Body of pancreas (tissue), 4 donors: ENCODE data around the gene A3GALT2. TPM values are rescaled to one million over a fixed set of nuclear protein-coding genes. Genes with fewer than 3 reads are reported as not detected.
"Not testable (repeated sequence)": the region's sequence is repeated elsewhere in the genome, so short reads cannot be mapped to it uniquely, and the experiment has no call there.

Experiments
- ATAC-seq: fragments of 150-250 bp; one replicate; pipeline ENCODE4 v1.9.1; 2016
- DNase-seq, 4 donors: peaks; one replicate each; pipeline ENCODE4 v3.0.0-alpha.2; 2019
- H3K27ac ChIP-seq, 4 donors: fragments of 200-600 bp; sonication (generic); 1 replicate in 3 of 4; 2 replicates in 1 of 4; pipeline versions ENCODE4 v1.5.1 to v1.6.1; 2016 to 2019; ENCODE audit warnings: mild to moderate bottlenecking in 1 of 4, mixed read lengths in 1 of 4, moderate library complexity in 1 of 4
- H3K27me3 ChIP-seq, 2 donors: fragments of 200-600 bp; sonication (generic); one replicate each; pipeline ENCODE4 v1.6.0; 2016; ENCODE audit warnings: mild to moderate bottlenecking in 1 of 2
- H3K36me3 ChIP-seq, 2 donors: fragments of 200-600 bp; sonication (generic); replicated peaks in 1 of 2; 2 replicates each; pipeline ENCODE4 v1.5.1; 2016; ENCODE audit warnings: low read depth in 2 of 2; ENCODE audit not compliant: insufficient read depth in 1 of 2
- H3K4me1 ChIP-seq: fragments of 200-600 bp; sonication (generic); one replicate; pipeline ENCODE4 v1.6.0; 2016
- H3K4me3 ChIP-seq, 2 donors: fragments of 200-600 bp; sonication (generic); 1 replicate in 1 of 2; 2 replicates in 1 of 2; pipeline ENCODE4 v1.5.1; 2016 to 2019
- H3K9me3 ChIP-seq, 3 donors: fragments of 200-600 bp; sonication (generic); 1 replicate in 2 of 3; 2 replicates in 1 of 3; pipeline ENCODE4 v1.5.1; 2016
- POLR2A ChIP-seq, 3 donors: fragments of 450-650 bp; IDR thresholded peaks; one replicate each; pipeline ENCODE4 v1.6.1; 2016; ENCODE audit warnings: antibody characterized with exemption in 3 of 3, mild to moderate bottlenecking in 2 of 3
- WGBS, 2 donors: methylation state at CpG; one replicate each; pipeline ENCODE4 v1.1.5; 2017; 5-methylcytosine and 5-hydroxymethylcytosine counted together
- intact Hi-C: fragments of 100-400 bp; cut with DNase I; formaldehyde crosslinking; loops from one replicate; pipeline ENCODE4 v1.15.1; 2023
- total RNA-seq, 2 donors: library from RNA; depleted of rRNA; stranded (reverse); fragments of >200 nt; gene quantifications; one replicate each; pipeline ENCODE4 v1.1.0, GENCODE V29; 2016
- TF ChIP-seq, protein P1 (sequence below), 7 experiments: fragments of 450-650 bp in 4 of 7; fragments of 200-600 bp in 3 of 7; sonication (generic) in 3 of 7; IDR thresholded peaks; one replicate each; pipeline ENCODE4 v1.5.1; 2016 to 2019; ENCODE audit warnings: antibody characterized with exemption in 7 of 7

Gene A3GALT2
- total RNA-seq, 2 donors from 2014 or later: not detected

DNA sequence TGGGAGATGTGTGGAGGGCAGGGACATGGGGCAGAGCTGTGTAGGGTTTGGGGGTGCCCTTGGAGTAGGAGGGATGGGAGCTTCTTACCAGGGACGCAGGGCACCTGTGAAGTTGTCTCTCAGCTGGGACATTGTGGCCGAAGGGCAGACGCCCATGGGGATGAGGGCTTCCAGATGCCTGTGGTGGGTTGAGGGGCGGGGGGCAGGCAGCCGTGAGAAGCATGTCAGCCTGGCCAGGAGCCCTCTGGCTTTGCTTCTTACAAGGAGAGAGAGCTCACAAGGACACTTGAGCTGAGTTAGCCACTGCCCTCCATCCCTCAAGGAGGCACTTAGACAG is 8.5 kb downstream of the A3GALT2 start:
- H3K4me3 ChIP-seq: no peak overlapping the region
- 75 to 82% methylated on average over 3 to 5 of the region's 5 CpGs for WGBS, 2 donors
- H3K27me3 ChIP-seq: no peaks in the 10 kb centered on the region
- TF ChIP-seq, protein P1, sequence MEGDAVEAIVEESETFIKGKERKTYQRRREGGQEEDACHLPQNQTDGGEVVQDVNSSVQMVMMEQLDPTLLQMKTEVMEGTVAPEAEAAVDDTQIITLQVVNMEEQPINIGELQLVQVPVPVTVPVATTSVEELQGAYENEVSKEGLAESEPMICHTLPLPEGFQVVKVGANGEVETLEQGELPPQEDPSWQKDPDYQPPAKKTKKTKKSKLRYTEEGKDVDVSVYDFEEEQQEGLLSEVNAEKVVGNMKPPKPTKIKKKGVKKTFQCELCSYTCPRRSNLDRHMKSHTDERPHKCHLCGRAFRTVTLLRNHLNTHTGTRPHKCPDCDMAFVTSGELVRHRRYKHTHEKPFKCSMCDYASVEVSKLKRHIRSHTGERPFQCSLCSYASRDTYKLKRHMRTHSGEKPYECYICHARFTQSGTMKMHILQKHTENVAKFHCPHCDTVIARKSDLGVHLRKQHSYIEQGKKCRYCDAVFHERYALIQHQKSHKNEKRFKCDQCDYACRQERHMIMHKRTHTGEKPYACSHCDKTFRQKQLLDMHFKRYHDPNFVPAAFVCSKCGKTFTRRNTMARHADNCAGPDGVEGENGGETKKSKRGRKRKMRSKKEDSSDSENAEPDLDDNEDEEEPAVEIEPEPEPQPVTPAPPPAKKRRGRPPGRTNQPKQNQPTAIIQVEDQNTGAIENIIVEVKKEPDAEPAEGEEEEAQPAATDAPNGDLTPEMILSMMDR (IDR thresholded peaks at IDR 0.05): no peak
- no peak for TF ChIP-seq POLR2A (IDR thresholded peaks at IDR 0.05)
- intact Hi-C loops: no loop called here
- no peak overlapping the region for H3K27ac ChIP-seq
- no peaks in the 10 kb centered on the region for H3K9me3 ChIP-seq
- DNase-seq: no peak
- ATAC-seq: no peak
- no peaks in the 10 kb centered on the region for H3K4me1 ChIP-seq
- H3K36me3 ChIP-seq: no peaks in the 10 kb centered on the region

DNA sequence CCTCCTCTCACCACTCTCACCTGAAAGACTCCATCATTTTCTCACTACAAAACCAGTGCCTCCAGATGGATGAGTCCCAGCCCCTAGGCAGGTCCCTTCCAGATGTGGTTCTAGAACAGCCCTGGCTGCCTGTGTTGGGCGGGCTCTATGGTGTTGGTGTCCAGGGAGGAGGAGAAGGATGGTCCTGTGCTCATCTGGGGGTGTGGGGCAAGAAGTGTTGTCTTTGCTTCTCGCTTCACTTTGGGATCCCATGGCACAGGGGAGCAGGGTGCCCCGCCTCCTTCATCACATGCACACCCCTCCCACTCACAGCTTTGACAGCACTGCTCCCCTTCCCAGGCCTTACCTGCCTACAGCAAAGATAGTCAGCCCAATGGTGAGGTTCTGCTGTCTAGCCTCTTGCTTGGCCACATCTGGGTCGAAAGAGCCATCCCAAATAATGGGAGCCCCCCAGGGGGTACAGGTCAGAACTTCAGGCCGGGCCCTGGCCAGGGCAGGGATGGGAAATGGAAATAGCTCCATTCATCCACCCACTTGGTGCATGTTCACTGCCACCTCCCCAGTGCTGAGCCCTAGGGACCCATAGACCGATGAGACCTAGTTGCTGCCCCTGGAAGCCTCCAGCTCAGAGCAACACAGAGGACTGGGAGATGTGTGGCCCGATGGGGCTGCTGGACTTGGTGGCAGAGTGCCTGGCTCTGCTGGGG is 9.0 kb downstream of the A3GALT2 start:
- WGBS, 2 donors: 93 to 95% methylated on average over 6 of the region's 7 CpGs
- intact Hi-C loops: no loop called here
- Histone ChIP-seq H3K4me1 (peaks cover 4% of the 10 kb centered on the region), H3K27me3 (no peaks in the 10 kb centered on the region), H3K4me3 (no peak overlapping the region), H3K27ac (no peak overlapping the region), H3K9me3 (no peaks in the 10 kb centered on the region), H3K36me3 (no peaks in the 10 kb centered on the region)
- ATAC-seq: no peak
- no peak for DNase-seq
- TF ChIP-seq, protein P1 (IDR thresholded peaks at IDR 0.05): no peak
- no peak for TF ChIP-seq POLR2A (IDR thresholded peaks at IDR 0.05)

DNA sequence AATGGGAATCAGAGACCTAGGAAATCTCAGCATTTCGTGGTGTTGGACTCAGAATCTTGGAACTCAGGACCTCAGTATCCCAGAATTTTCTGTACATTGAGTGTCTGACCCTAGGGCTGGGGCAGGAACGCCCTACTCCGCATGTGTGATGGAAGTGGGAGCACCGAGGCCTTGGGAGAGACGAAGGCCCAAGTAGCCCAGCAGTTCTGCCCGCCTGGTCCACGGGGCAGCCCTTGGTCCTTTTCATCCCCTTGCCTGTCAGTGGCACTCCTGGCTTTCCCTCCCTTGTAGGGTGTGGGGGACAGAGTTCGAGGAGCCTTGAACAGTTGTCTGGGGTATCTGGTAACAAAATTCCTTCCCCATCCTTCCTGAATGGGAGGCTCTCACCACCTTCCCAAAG is 10.2 kb downstream of the A3GALT2 start:
- H3K36me3 ChIP-seq: no peaks in the 10 kb centered on the region
- no peaks in the 10 kb centered on the region for H3K9me3 ChIP-seq
- intact Hi-C loops: no loop called here
- H3K4me3 ChIP-seq: no peak overlapping the region
- ATAC-seq: no peak
- TF ChIP-seq, protein P1 (IDR thresholded peaks at IDR 0.05): no peak
- TF ChIP-seq POLR2A (IDR thresholded peaks at IDR 0.05): no peak
- DNase-seq: no peak
- WGBS, 2 donors: 77 to 87% methylated on average over 8 of the region's 8 CpGs
- H3K4me1 ChIP-seq: peaks cover 10% of the 10 kb centered on the region
- no peak overlapping the region for H3K27ac ChIP-seq
- no peaks in the 10 kb centered on the region for H3K27me3 ChIP-seq

DNA sequence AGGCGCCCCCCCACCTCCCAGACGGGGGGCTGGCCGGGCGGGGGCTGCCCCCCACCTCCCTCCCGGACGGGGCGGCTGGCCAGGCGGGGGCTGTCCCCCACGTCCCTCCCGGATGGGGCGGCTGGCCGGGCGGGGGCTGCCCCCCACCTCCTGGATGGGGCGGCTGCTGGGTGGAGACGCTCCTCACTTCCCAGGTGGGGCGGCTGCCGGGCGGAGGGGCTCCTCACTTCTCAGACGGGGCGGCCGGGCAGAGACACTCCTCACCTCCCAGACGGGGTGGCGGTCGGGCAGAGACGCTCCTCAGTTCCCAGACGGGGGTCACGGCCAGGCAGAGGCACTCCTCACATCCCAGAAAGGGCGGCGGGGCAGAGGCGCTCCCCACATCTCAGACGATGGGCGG is 11.5 kb downstream of the A3GALT2 start:
- H3K9me3 ChIP-seq, DNase-seq, H3K36me3 ChIP-seq, intact Hi-C loops, ATAC-seq, H3K27ac ChIP-seq, H3K4me1 ChIP-seq, H3K4me3 ChIP-seq, H3K27me3 ChIP-seq: not testable (repeated sequence)
- 92 to 98% methylated on average over 12 to 13 of the region's 32 CpGs for WGBS, 2 donors

DNA sequence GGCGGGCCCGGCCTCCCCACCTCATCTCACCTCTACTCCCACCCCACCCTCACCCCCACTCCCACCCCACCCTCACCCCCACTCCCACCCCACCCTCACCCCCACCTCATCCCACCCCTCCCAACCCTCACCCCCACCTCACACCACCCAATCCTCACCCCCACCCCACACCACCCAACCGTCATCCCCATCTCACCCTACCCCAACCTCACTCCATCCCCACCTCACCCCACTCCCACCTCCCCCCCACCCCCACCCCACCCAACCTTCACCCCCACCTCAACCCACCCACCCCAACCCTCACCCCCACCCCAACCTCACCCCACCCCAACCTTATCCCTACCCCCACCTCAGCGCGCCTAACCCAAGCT is 13.4 kb downstream of the A3GALT2 start:
- Histone ChIP-seq H3K9me3 (no peaks in the 10 kb centered on the region), H3K27me3 (no peaks in the 10 kb centered on the region), H3K4me3 (no peak overlapping the region), H3K36me3 (no peaks in the 10 kb centered on the region), H3K27ac (no peak overlapping the region), H3K4me1 (peaks cover 10% of the 10 kb centered on the region)
- 66 to 92% methylated on average over 2 to 3 of the region's 5 CpGs for WGBS, 2 donors
- DNase-seq (no peak), ATAC-seq (no peak)
- no peak for TF ChIP-seq POLR2A (IDR thresholded peaks at IDR 0.05)
- TF ChIP-seq, protein P1 (IDR thresholded peaks at IDR 0.05): no peak
- intact Hi-C loops: no loop called here
